AG04450 (cell line): ENCODE data around the gene SRRT. TPM values are rescaled to one million over a fixed set of nuclear protein-coding genes. Genes with fewer than 3 reads are reported as not detected.
"Not testable (repeated sequence)": the region's sequence is repeated elsewhere in the genome, so short reads cannot be mapped to it uniquely, and the experiment has no call there.

Source experiments
- CTCF ChIA-PET: fragments of 300-600, 350-600 bp; formaldehyde crosslinking; extraction: SDS; loops from one replicate; lab custom pipeline; 2022; ENCODE audit warnings: antibody characterized with exemption, inconsistent platforms; lab: Charles Lee
- POLR2A ChIA-PET: fragments of 350-600 bp; formaldehyde crosslinking; extraction: SDS; loops from one replicate; lab custom pipeline; 2021; ENCODE audit warnings: antibody characterized with exemption, inconsistent platforms; lab: Yijun Ruan, JAX
- DNase-seq: peaks from one replicate; pipeline ENCODE4 v3.0.0-alpha.2; 2011; ENCODE audit warnings: low read depth, low spot score
- H3K27ac ChIP-seq: one replicate; pipeline ENCODE4 v1.5.1; 2012; ENCODE audit warnings: low read depth, low read length, control low read depth
- H3K27me3 ChIP-seq: one replicate; pipeline ENCODE4 v1.6.0; 2012; ENCODE audit warnings: low read length; ENCODE audit not compliant: control insufficient read depth, insufficient read depth
- H3K4me3 ChIP-seq: 2 replicates; pipeline ENCODE4 v1.5.1; 2011; ENCODE audit warnings: mild to moderate bottlenecking, low read depth, low read length, control low read depth
- H3K9me3 ChIP-seq: 2 replicates; pipeline ENCODE4 v1.5.1; 2012; ENCODE audit warnings: low read length; ENCODE audit not compliant: control insufficient read depth, insufficient read depth
- polyA plus RNA-seq: library from polyadenylated mRNA; depleted of rRNA; stranded (reverse); fragments of >200 nt; gene quantifications from 2 replicates; pipeline ENCODE4 v1.2.3, GENCODE V29; 2011; rRNA removed
- small RNA-seq: library from RNA; depleted of rRNA; stranded (forward); fragments of <200 nt; gene quantifications from one replicate; pipeline ENCODE3, GENCODE V24; 2012; ENCODE audit warnings: low read depth; ENCODE audit not compliant: insufficient read length
- TF ChIP-seq, protein P1 (sequence below): IDR thresholded peaks from 2 replicates; pipeline ENCODE4 v1.5.1; 2011; ENCODE audit warnings: low read depth, low read length, control low read depth, inconsistent platforms

The SRRT gene
- polyA plus RNA-seq, 1 experiment: 42.4 TPM

DNA sequence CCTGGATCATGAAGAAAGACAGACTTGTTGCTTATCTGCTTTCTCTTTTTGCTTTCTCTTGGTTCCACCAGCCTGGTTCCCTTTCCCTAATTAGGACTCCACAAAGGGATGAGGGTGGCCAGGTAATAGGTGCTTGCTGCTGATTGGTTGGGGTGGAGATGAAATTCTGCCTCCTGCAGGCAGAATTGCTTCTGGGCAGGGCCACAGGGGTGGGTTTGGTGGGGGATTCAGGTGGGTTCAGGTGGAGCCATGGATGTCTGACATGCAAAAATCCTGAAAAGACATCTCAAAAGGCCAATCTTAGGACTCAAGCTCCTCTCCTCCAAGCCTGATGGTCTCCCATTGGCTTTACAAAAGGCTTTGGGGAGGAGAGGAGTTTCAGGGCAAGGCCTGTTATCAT is 46.1 kb downstream of the SRRT start:
- ChIA-PET POLR2A (no interaction called here), CTCF (no interaction called here)
- Histone ChIP-seq H3K4me3 (no peak overlapping the region), H3K9me3 (no peaks in the 10 kb centered on the region), H3K27ac (no peak overlapping the region), H3K27me3 (peaks cover 12% of the 10 kb centered on the region)
- DNase-seq: no peak
- TF ChIP-seq, protein P1, sequence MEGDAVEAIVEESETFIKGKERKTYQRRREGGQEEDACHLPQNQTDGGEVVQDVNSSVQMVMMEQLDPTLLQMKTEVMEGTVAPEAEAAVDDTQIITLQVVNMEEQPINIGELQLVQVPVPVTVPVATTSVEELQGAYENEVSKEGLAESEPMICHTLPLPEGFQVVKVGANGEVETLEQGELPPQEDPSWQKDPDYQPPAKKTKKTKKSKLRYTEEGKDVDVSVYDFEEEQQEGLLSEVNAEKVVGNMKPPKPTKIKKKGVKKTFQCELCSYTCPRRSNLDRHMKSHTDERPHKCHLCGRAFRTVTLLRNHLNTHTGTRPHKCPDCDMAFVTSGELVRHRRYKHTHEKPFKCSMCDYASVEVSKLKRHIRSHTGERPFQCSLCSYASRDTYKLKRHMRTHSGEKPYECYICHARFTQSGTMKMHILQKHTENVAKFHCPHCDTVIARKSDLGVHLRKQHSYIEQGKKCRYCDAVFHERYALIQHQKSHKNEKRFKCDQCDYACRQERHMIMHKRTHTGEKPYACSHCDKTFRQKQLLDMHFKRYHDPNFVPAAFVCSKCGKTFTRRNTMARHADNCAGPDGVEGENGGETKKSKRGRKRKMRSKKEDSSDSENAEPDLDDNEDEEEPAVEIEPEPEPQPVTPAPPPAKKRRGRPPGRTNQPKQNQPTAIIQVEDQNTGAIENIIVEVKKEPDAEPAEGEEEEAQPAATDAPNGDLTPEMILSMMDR: no peak

DNA sequence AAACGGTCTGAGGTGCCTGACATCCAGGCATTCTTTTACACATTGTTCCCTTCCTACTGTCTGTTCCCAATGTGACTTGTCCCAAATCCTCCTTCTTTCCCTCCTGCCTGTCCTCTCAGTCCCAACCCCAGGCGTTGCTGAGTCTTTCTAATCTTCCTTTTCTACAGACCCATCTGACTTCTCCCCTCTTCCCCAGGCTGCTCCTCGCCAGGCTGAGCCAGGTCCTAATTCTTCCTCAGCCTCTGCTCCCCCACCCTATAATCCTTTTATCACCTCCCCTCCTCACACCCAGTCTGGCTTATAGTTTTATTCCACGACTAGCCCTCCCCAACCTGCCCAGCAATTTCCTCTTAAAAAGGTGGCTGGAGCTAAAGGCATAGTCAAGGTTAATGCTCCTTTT is 48.7 kb downstream of the SRRT start:
- POLR2A ChIA-PET, CTCF ChIA-PET, H3K4me3 ChIP-seq, H3K9me3 ChIP-seq, H3K27ac ChIP-seq, DNase-seq: not testable (repeated sequence)
- peaks cover 16% of the 10 kb centered on the region for H3K27me3 ChIP-seq

DNA sequence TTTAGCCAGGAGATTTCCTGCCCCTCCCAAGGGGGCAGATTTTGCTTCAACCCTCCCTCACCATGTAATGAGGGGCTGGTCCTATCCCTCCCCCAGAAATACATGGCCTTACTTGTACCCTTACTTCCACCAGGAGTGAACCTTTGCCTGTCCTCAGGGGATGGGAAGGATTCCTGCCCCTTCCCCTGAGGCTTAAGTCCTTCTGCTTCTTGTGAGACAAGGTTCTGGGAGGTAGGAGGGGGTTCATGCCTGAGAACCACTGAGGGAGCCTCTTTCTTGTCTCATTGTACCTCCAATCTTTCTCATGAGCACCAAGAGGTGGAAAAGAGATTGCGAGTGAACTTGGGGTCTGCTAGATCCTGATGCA is 54.9 kb downstream of the SRRT start:
- POLR2A ChIA-PET: no interaction called here
- CTCF ChIA-PET: no interaction called here
- no peak overlapping the region for H3K27ac ChIP-seq
- peaks cover 8% of the 10 kb centered on the region for H3K27me3 ChIP-seq
- H3K4me3 ChIP-seq: no peak overlapping the region
- no peak for DNase-seq
- no peaks in the 10 kb centered on the region; the same call in 1 of the 2 replicates for H3K9me3 ChIP-seq
- TF ChIP-seq, protein P1: no peak

DNA sequence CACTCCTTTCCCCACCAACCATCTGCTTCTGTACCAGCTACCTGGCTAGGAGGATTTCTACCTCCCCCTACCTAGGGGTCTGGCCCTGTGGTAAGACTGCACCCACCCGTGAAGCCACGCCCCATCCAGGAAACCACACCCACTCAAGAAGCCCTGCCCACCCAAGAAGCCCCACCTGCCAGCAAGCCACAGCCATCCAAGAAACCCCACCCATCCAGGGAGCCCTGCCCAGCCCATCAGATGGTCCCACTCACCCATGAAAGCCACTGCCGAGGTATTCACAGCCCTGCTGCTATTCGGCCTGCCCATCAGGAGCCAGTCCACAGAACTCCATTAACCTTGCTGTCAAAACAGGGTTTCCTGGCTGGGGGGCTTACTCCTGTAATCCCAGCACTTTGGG is 58.8 kb downstream of the SRRT start:
- H3K27me3 ChIP-seq: peaks cover 4% of the 10 kb centered on the region

DNA sequence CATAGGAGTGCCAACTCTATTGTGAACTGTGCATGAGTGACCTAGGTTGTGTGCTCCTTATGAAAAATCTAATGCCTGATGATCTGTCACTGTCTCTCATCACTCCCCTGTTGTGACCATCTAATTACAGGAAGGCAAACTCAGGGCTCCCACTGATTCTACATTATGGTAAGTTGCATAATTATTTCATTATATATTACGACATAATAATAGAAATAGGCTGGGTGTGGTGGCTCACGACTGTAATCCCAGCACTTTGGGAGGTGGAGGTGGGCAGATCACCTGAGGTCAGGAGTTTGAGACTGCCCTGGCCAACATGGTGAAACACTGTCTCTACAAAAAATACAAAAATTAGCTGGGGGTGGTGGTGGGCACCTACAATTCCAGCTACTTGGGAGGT is 60.5 kb downstream of the SRRT start:
- H3K4me3 ChIP-seq, CTCF ChIA-PET: not testable (repeated sequence)

More for the DNA sequence above, 58.8 kb downstream of the SRRT start:
- TF ChIP-seq, protein P1: no peak
- no peak overlapping the region for H3K27ac ChIP-seq
- POLR2A ChIA-PET: no interaction called here
- CTCF ChIA-PET: no interaction called here
- no peak overlapping the region for H3K4me3 ChIP-seq
- DNase-seq: no peak
- H3K9me3 ChIP-seq: no peaks in the 10 kb centered on the region; the same call in 1 of the 2 replicates

DNA sequence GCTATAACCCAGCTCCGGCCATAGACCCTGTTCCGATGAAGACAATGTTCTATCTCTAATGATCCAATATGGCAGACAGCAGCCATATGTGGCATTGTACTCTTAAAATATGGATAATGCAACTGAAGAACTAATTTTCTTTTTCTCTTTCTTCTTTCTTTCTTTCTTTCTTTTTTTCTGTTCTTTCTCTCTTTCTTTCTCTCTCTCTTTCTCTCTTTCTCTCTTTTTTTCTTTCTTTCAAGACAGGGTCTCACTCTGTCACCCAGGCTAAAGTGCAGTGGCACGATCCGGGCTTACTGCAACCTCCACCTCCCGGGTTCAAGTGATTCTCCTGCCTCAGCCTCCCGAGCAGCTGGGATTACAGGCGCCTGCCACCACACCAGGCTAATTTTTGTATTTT is 61.3 kb downstream of the SRRT start:
- POLR2A ChIA-PET, CTCF ChIA-PET, H3K27ac ChIP-seq, H3K4me3 ChIP-seq, H3K27me3 ChIP-seq, DNase-seq, H3K9me3 ChIP-seq: not testable (repeated sequence)

More for the DNA sequence above, 60.5 kb downstream of the SRRT start:
- H3K27me3 ChIP-seq, DNase-seq, POLR2A ChIA-PET, H3K9me3 ChIP-seq, H3K27ac ChIP-seq: not testable (repeated sequence)

Small RNA genes lying within 50 kb of the gene (small RNA-seq; reads per million reads assigned to genes)
- not detected for gene RN7SL549P
- gene RPS29P15: not detected

Other genes starting within 250 kb of the SRRT start
- gene TFR2, start 233.6 kb upstream of the SRRT start, polyA plus RNA-seq: 0.05 and 0.06 TPM in 2 replicates
- not detected in 2 replicates for gene ACTL6B, start 218.7 kb upstream of the SRRT start, polyA plus RNA-seq
- 68.4 and 114 TPM in 2 replicates for gene GNB2, start 201.4 kb upstream of the SRRT start, polyA plus RNA-seq
- 4.4 and 5.2 TPM in 2 replicates for gene GIGYF1, start 180.9 kb upstream of the SRRT start, polyA plus RNA-seq
- gene POP7, start 169.0 kb upstream of the SRRT start, polyA plus RNA-seq: 17.7 and 20.0 TPM in 2 replicates
- gene EPO, start 154.6 kb upstream of the SRRT start, polyA plus RNA-seq: not detected in 2 replicates
- gene ZAN, start 141.5 kb upstream of the SRRT start, polyA plus RNA-seq: not detected in 2 replicates
- 43.8 and 46.5 TPM in 2 replicates for gene EPHB4, start 47.6 kb upstream of the SRRT start, polyA plus RNA-seq
- gene SLC12A9, start 22.4 kb upstream of the SRRT start, polyA plus RNA-seq: 10.8 and 11.2 TPM in 2 replicates
- gene TRIP6, start 7.7 kb upstream of the SRRT start, polyA plus RNA-seq: 65.9 and 67.3 TPM in 2 replicates
- 0.48 and 1.3 TPM in 2 replicates for gene UFSP1, start 14.6 kb downstream of the SRRT start, polyA plus RNA-seq
- gene ACHE, start 20.8 kb downstream of the SRRT start, polyA plus RNA-seq: 0.24 and 0.35 TPM in 2 replicates
- not detected in 2 replicates for gene MUC3A, start 74.4 kb downstream of the SRRT start, polyA plus RNA-seq
- gene MUC12, start 94.5 kb downstream of the SRRT start, polyA plus RNA-seq: 1.8 and 2.8 TPM in 2 replicates
- not detected in 2 replicates for gene MUC17, start 145.0 kb downstream of the SRRT start, polyA plus RNA-seq
- 4.0 and 5.3 TPM in 2 replicates for gene TRIM56, start 210.4 kb downstream of the SRRT start, polyA plus RNA-seq